ENCODE data around the gene HNRNPDL.
"Not testable (repeated sequence)": the region's sequence is repeated elsewhere in the genome, so short reads cannot be mapped to it uniquely, and the experiment has no call there.

Gene HNRNPDL

GRCh38 chr4:82431831-82432230, 1.6 kb upstream of the HNRNPDL start:
- no peak for DNase-seq

- DNase-seq, result no peak
Observed at GRCh38 chr4:82430964-82431745, 893 bp upstream of the HNRNPDL start.

- DNase-seq, result no peak
Observed at GRCh38 chr4:82429728-82430192, 502 bp downstream of the HNRNPDL start.

GRCh38 chr4:82428969-82429727, 1.1 kb downstream of the HNRNPDL start:
- peak; percentile 70 for DNase-seq

- DNase-seq, result no peak
Observed at GRCh38 chr4:82428526-82428968, 1.7 kb downstream of the HNRNPDL start.

- DNase-seq, result no peak
Observed at GRCh38 chr4:82425478-82425877, 4.8 kb downstream of the HNRNPDL start.

- peak; percentile 51 for DNase-seq
Observed at GRCh38 chr4:82423245-82424054, 6.8 kb downstream of the HNRNPDL start.

GRCh38 chr4:82422616-82423015, 7.6 kb downstream of the HNRNPDL start:
- DNase-seq, result no peak

GRCh38 chr4:82421796-82422560, 8.3 kb downstream of the HNRNPDL start:
- DNase-seq, result no peak

GRCh38 chr4:82419451-82419850, 10.8 kb downstream of the HNRNPDL start:
- DNase-seq, result no peak

- no peak for DNase-seq
Observed at GRCh38 chr4:82415922-82416365, 14.3 kb downstream of the HNRNPDL start.

- DNase-seq, result not testable (repeated sequence)
Observed at GRCh38 chr4:82415061-82415460, 15.2 kb downstream of the HNRNPDL start.

GRCh38 chr4:82403725-82404124, 26.5 kb downstream of the HNRNPDL start:
- DNase-seq, result no peak

GRCh38 chr4:82402196-82402775, 28.0 kb downstream of the HNRNPDL start:
- no peak for DNase-seq

GRCh38 chr4:82401600-82401999, 28.7 kb downstream of the HNRNPDL start:
- no peak for DNase-seq

- DNase-seq, result no peak
Observed at GRCh38 chr4:82398263-82398662, 32.0 kb downstream of the HNRNPDL start.

GRCh38 chr4:82397527-82397926, 32.7 kb downstream of the HNRNPDL start:
- DNase-seq, result no peak

GRCh38 chr4:82394896-82395295, 35.4 kb downstream of the HNRNPDL start:
- DNase-seq, result no peak

GRCh38 chr4:82390061-82390460, 40.2 kb downstream of the HNRNPDL start:
- not testable (repeated sequence) for DNase-seq

GRCh38 chr4:82388405-82388804, 41.9 kb downstream of the HNRNPDL start:
- no peak for DNase-seq

GRCh38 chr4:82386312-82386711, 44.0 kb downstream of the HNRNPDL start:
- not testable (repeated sequence) for DNase-seq

GRCh38 chr4:82382751-82383150, 47.5 kb downstream of the HNRNPDL start:
- no peak for DNase-seq

All from HCEC 1CT (cell line).